ENCODE measurements around the gene ATP5ME.

ATP5ME gene

GRCh38 chr4:629915-630641 lies 44.0 kb downstream of the ATP5ME start:
- no peak overlapping the region for H3K4me2 ChIP-seq (ENCODE audit: insufficient read depth, low read length)
- no peaks in the 10 kb centered on the region for H3K4me1 ChIP-seq (ENCODE audit: insufficient read depth, low read length)
- H3K79me2 ChIP-seq (ENCODE audit: insufficient read depth, low read length), result no peaks in the 10 kb centered on the region
- no peak overlapping the region for H3K4me3 ChIP-seq (ENCODE audit: low read depth in 1 of 2, low read length in 2 of 2)
- H3K27me3 ChIP-seq (ENCODE audit: insufficient read depth, low read length, poor library complexity), result no peaks in the 10 kb centered on the region
- no peak overlapping the region for H3K9ac ChIP-seq (ENCODE audit: low read depth, low read length)
- no peak overlapping the region for H3K27ac ChIP-seq (ENCODE audit: low read length)
- H3K9me3 ChIP-seq (ENCODE audit: insufficient read depth, low read length, severe bottlenecking), result peaks cover 16% of the 10 kb centered on the region
- DNase-seq (no peak), ATAC-seq (ENCODE audit: insufficient read depth, low read depth) (no peak)
- H2AFZ ChIP-seq (ENCODE audit: low read depth, low read length), result no peak overlapping the region
- TF ChIP-seq EZH2 (IDR thresholded peaks at IDR 0.05; ENCODE audit: borderline replicate concordance, low read depth, low read length, severe bottlenecking) (no peak), CTCF (IDR thresholded peaks at IDR 0.05; ENCODE audit: borderline replicate concordance, extremely low read depth, low read length, poor library complexity, severe bottlenecking) (no peak)
- no peaks in the 10 kb centered on the region for H3K36me3 ChIP-seq (ENCODE audit: insufficient read depth, low read length)
- no peaks in the 10 kb centered on the region for H4K20me1 ChIP-seq (ENCODE audit: insufficient read depth, low read length)

- Histone ChIP-seq H3K79me2 (ENCODE audit: insufficient read depth, low read length) (no peaks in the 10 kb centered on the region), H3K27ac (ENCODE audit: low read length) (no peak overlapping the region), H3K36me3 (ENCODE audit: insufficient read depth, low read length) (no peaks in the 10 kb centered on the region), H3K4me3 (ENCODE audit: low read depth in 1 of 2, low read length in 2 of 2) (no peak overlapping the region), H3K4me1 (ENCODE audit: insufficient read depth, low read length) (no peaks in the 10 kb centered on the region), H3K4me2 (ENCODE audit: insufficient read depth, low read length) (no peak overlapping the region), H4K20me1 (ENCODE audit: insufficient read depth, low read length) (no peaks in the 10 kb centered on the region), H3K27me3 (ENCODE audit: insufficient read depth, low read length, poor library complexity) (no peaks in the 10 kb centered on the region), H3K9me3 (ENCODE audit: insufficient read depth, low read length, severe bottlenecking) (peaks cover 16% of the 10 kb centered on the region), H3K9ac (ENCODE audit: low read depth, low read length) (no peak overlapping the region), H2AFZ (ENCODE audit: low read depth, low read length) (no peak overlapping the region)
- TF ChIP-seq EZH2 (IDR thresholded peaks at IDR 0.05; ENCODE audit: borderline replicate concordance, low read depth, low read length, severe bottlenecking) (no peak), CTCF (IDR thresholded peaks at IDR 0.05; ENCODE audit: borderline replicate concordance, extremely low read depth, low read length, poor library complexity, severe bottlenecking) (no peak)
- ATAC-seq (ENCODE audit: insufficient read depth, low read depth) (no peak), DNase-seq (no peak)
These were observed 44.5 kb downstream of the ATP5ME start for GRCh38 chr4:629636-629914.

- Histone ChIP-seq H3K36me3 (ENCODE audit: insufficient read depth, low read length) (no peaks in the 10 kb centered on the region), H3K27ac (ENCODE audit: low read length) (no peak overlapping the region)
These were observed 45.0 kb downstream of the ATP5ME start for GRCh38 chr4:628821-629635.

More at GRCh38 chr4:628821-629635, 45.0 kb downstream of the ATP5ME start:
- H3K79me2 ChIP-seq (ENCODE audit: insufficient read depth, low read length), result no peaks in the 10 kb centered on the region
- no peaks in the 10 kb centered on the region for H3K27me3 ChIP-seq (ENCODE audit: insufficient read depth, low read length, poor library complexity)
- TF ChIP-seq CTCF (IDR thresholded peaks at IDR 0.05; ENCODE audit: borderline replicate concordance, extremely low read depth, low read length, poor library complexity, severe bottlenecking), result no peak
- no peak for TF ChIP-seq EZH2 (IDR thresholded peaks at IDR 0.05; ENCODE audit: borderline replicate concordance, low read depth, low read length, severe bottlenecking)
- DNase-seq, result no peak
- no peak overlapping the region for H3K4me2 ChIP-seq (ENCODE audit: insufficient read depth, low read length)
- no peak overlapping the region for H3K9ac ChIP-seq (ENCODE audit: low read depth, low read length)
- H3K9me3 ChIP-seq (ENCODE audit: insufficient read depth, low read length, severe bottlenecking), result peaks cover 16% of the 10 kb centered on the region
- ATAC-seq (ENCODE audit: insufficient read depth, low read depth), result no peak
- H3K4me3 ChIP-seq (ENCODE audit: low read depth in 1 of 2, low read length in 2 of 2), result no peak overlapping the region
- no peak overlapping the region for H2AFZ ChIP-seq (ENCODE audit: low read depth, low read length)
- no peaks in the 10 kb centered on the region for H4K20me1 ChIP-seq (ENCODE audit: insufficient read depth, low read length)
- no peaks in the 10 kb centered on the region for H3K4me1 ChIP-seq (ENCODE audit: insufficient read depth, low read length)

All from DND-41 (cell line).